Globus pallidus (tissue), 1 donor: ENCODE measurements around the gene RAI1.
"Not testable (repeated sequence)": the region's sequence is repeated elsewhere in the genome, so short reads cannot be mapped to it uniquely, and the experiment has no call there.

ENCODE experiments used
- DNase-seq: peaks from one replicate; pipeline ENCODE4 v3.0.0-alpha.2; 2015; ENCODE audit warnings: low spot score

RAI1 gene

GRCh38 chr17:17681187-17681743 is at the start of gene RAI1:
Gene RAI1 (plus strand): TSS chr17:17681458. CDS start chr17:17792949, 111,491 bp downstream.
- peak; percentile 79 for DNase-seq

- not testable (repeated sequence) for DNase-seq
Observed at GRCh38 chr17:17632690-17633089, 48.6 kb upstream of the RAI1 start.

- no peak for DNase-seq
Observed at GRCh38 chr17:17633310-17633709, 47.9 kb upstream of the RAI1 start.

GRCh38 chr17:17635126-17635525 is 46.1 kb upstream of the RAI1 start:
- DNase-seq = no peak

GRCh38 chr17:17635537-17636271 is 45.6 kb upstream of the RAI1 start:
- not testable (repeated sequence) for DNase-seq

- no peak for DNase-seq
Observed at GRCh38 chr17:17636272-17636885, 44.9 kb upstream of the RAI1 start.

GRCh38 chr17:17638467-17638866 is 42.8 kb upstream of the RAI1 start:
- no peak for DNase-seq

- not testable (repeated sequence) for DNase-seq
Observed at GRCh38 chr17:17639661-17640270, 41.5 kb upstream of the RAI1 start.

GRCh38 chr17:17641621-17642409 is 39.4 kb upstream of the RAI1 start:
- DNase-seq = peak; percentile 68

- not testable (repeated sequence) for DNase-seq
Observed at GRCh38 chr17:17645148-17645547, 36.1 kb upstream of the RAI1 start.

- DNase-seq = no peak
Observed at GRCh38 chr17:17645961-17646360, 35.3 kb upstream of the RAI1 start.

GRCh38 chr17:17647524-17648178 is 33.6 kb upstream of the RAI1 start:
- no peak for DNase-seq

GRCh38 chr17:17648762-17649161 is 32.5 kb upstream of the RAI1 start:
- no peak for DNase-seq

GRCh38 chr17:17650959-17651358 is 30.3 kb upstream of the RAI1 start:
- no peak for DNase-seq

- DNase-seq = no peak
Observed at GRCh38 chr17:17653343-17653742, 27.9 kb upstream of the RAI1 start.

GRCh38 chr17:17659340-17659739 is 21.9 kb upstream of the RAI1 start:
- DNase-seq = no peak

GRCh38 chr17:17661134-17661533 is 20.1 kb upstream of the RAI1 start:
- no peak for DNase-seq

GRCh38 chr17:17661834-17662385 is 19.3 kb upstream of the RAI1 start:
- no peak for DNase-seq

GRCh38 chr17:17663160-17664063 is 17.8 kb upstream of the RAI1 start:
- no peak for DNase-seq

- no peak for DNase-seq
Observed at GRCh38 chr17:17664064-17664452, 17.2 kb upstream of the RAI1 start.
